ENCODE results near the gene CCDC197. TPM values are rescaled to one million over a fixed set of nuclear protein-coding genes. Genes with fewer than 3 reads are reported as not detected.

The CCDC197 gene
- total RNA-seq, 1 donor from 2014 or later = not detected

DNA sequence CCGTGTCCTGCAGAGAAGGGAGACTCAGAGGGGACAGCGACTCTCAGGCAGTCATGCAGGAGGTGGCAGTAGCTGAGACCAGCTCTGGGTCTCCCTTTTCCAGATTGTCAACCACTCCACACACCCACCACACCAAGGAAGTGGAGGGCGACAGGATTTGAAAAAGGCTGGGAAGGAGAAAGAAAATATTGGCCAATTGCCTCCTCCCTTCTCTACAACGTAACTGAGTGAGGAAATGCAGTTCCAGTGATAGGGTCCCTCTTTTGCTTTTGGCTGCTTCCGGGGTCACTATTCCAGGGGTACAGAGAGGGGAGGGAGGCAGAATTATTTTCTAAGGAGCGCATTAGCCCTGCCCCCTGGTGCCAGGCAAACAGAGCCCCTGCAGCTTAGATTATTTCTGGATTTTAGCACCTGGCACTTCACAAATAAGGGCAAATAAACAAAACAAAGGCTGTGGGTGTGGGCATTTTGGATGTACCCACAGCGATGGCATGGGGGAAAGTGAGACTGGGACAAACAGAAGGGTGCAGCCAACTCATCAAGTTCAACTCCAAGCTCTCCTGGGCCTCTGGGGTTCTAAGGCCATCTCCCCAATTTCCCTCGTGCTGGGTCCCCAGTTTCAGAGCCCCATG lies 41.1 kb upstream of the CCDC197 start:
- TF ChIP-seq EZH2 (IDR thresholded peaks at IDR 0.05) = no peak
- TF ChIP-seq, protein P1, sequence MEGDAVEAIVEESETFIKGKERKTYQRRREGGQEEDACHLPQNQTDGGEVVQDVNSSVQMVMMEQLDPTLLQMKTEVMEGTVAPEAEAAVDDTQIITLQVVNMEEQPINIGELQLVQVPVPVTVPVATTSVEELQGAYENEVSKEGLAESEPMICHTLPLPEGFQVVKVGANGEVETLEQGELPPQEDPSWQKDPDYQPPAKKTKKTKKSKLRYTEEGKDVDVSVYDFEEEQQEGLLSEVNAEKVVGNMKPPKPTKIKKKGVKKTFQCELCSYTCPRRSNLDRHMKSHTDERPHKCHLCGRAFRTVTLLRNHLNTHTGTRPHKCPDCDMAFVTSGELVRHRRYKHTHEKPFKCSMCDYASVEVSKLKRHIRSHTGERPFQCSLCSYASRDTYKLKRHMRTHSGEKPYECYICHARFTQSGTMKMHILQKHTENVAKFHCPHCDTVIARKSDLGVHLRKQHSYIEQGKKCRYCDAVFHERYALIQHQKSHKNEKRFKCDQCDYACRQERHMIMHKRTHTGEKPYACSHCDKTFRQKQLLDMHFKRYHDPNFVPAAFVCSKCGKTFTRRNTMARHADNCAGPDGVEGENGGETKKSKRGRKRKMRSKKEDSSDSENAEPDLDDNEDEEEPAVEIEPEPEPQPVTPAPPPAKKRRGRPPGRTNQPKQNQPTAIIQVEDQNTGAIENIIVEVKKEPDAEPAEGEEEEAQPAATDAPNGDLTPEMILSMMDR (IDR thresholded peaks at IDR 0.05) = no peak
- no peak for TF ChIP-seq EZH2phosphoT487 (IDR thresholded peaks at IDR 0.05)
- no peak overlapping the region for H3K4me3 Mint-ChIP-seq

GRCh38 chr14:93956514-93957332 lies 40.4 kb upstream of the CCDC197 start:
- no peak overlapping the region for H2AFZ ChIP-seq (replicated peaks)
- no peak overlapping the region for H3K4me3 Mint-ChIP-seq
- no peak overlapping the region for H3K9ac ChIP-seq
- no peaks in the 10 kb centered on the region for H3K9me3 ChIP-seq (ENCODE audit: low read depth)
- H3K27ac ChIP-seq = no peak overlapping the region
- no peak for DNase-seq (ENCODE audit: low spot score)
- no peak overlapping the region for H3K4me2 ChIP-seq
- TF ChIP-seq EZH2 (IDR thresholded peaks at IDR 0.05) (no peak), EZH2phosphoT487 (IDR thresholded peaks at IDR 0.05) (no peak)
- TF ChIP-seq, protein P1 (IDR thresholded peaks at IDR 0.05) = no peak
- peak overlapping the region; percentile 62 for H3K27ac Mint-ChIP-seq
- H3K36me3 Mint-ChIP-seq = no peaks in the 10 kb centered on the region
- peaks cover 47% of the 10 kb centered on the region for H3K4me1 Mint-ChIP-seq
- H3K36me3 ChIP-seq = no peaks in the 10 kb centered on the region
- no peaks in the 10 kb centered on the region for H3F3A ChIP-seq (ENCODE audit: low read depth)
- no peaks in the 10 kb centered on the region for H3K27me3 ChIP-seq
- peaks cover 7% of the 10 kb centered on the region for H3K27me3 Mint-ChIP-seq (ENCODE audit: insufficient read depth, low read depth)
- no peaks in the 10 kb centered on the region for H4K20me1 ChIP-seq (ENCODE audit: low read depth)
- H3K9me3 Mint-ChIP-seq = no peaks in the 10 kb centered on the region
- no peaks in the 10 kb centered on the region for H3K79me2 ChIP-seq (ENCODE audit: low read depth)
- peaks cover 6% of the 10 kb centered on the region for H3K4me1 ChIP-seq
- no peak overlapping the region for H3K4me3 ChIP-seq

More for the DNA sequence above, 41.1 kb upstream of the CCDC197 start:
- Histone ChIP-seq H3K4me1 (peaks cover 6% of the 10 kb centered on the region), H3K79me2 (ENCODE audit: low read depth) (no peaks in the 10 kb centered on the region), H3K4me2 (no peak overlapping the region), H4K20me1 (ENCODE audit: low read depth) (no peaks in the 10 kb centered on the region), H3K9me3 (ENCODE audit: low read depth) (no peaks in the 10 kb centered on the region), H3K27me3 (no peaks in the 10 kb centered on the region), H3K36me3 (no peaks in the 10 kb centered on the region), H3K27ac (no peak overlapping the region), H3K4me3 (no peak overlapping the region), H3F3A (ENCODE audit: low read depth) (no peaks in the 10 kb centered on the region), H3K9ac (no peak overlapping the region), H2AFZ (replicated peaks) (no peak overlapping the region)
- H3K36me3 Mint-ChIP-seq = no peaks in the 10 kb centered on the region
- peaks cover 4% of the 10 kb centered on the region for H3K27me3 Mint-ChIP-seq (ENCODE audit: insufficient read depth, low read depth)
- no peak overlapping the region for H3K27ac Mint-ChIP-seq
- H3K4me1 Mint-ChIP-seq = peaks cover 47% of the 10 kb centered on the region
- no peaks in the 10 kb centered on the region for H3K9me3 Mint-ChIP-seq
- DNase-seq (ENCODE audit: low spot score) = no peak

- Histone ChIP-seq H3K9ac (no peak overlapping the region), H3K79me2 (ENCODE audit: low read depth) (no peaks in the 10 kb centered on the region), H3K36me3 (no peaks in the 10 kb centered on the region), H3K27me3 (no peaks in the 10 kb centered on the region), H3K27ac (no peak overlapping the region), H4K20me1 (ENCODE audit: low read depth) (no peaks in the 10 kb centered on the region), H2AFZ (replicated peaks) (no peak overlapping the region), H3K4me3 (no peak overlapping the region), H3K4me1 (peaks cover 6% of the 10 kb centered on the region), H3F3A (ENCODE audit: low read depth) (no peaks in the 10 kb centered on the region), H3K4me2 (no peak overlapping the region), H3K9me3 (ENCODE audit: low read depth) (no peaks in the 10 kb centered on the region)
- Mint-ChIP-seq H3K36me3 (no peaks in the 10 kb centered on the region), H3K27me3 (ENCODE audit: insufficient read depth, low read depth) (peaks cover 7% of the 10 kb centered on the region), H3K4me3 (no peak overlapping the region), H3K27ac (no peak overlapping the region), H3K4me1 (peaks cover 47% of the 10 kb centered on the region), H3K9me3 (no peaks in the 10 kb centered on the region)
- no peak for DNase-seq (ENCODE audit: low spot score)
- TF ChIP-seq, protein P1 (IDR thresholded peaks at IDR 0.05) = no peak
- TF ChIP-seq EZH2 (IDR thresholded peaks at IDR 0.05) (no peak), EZH2phosphoT487 (IDR thresholded peaks at IDR 0.05) (no peak)
Measured at GRCh38 chr14:93957333-93957710, 39.8 kb upstream of the CCDC197 start.

All from neural progenitor cell (in vitro differentiated cells).